Stimulated activated CD4-positive, alpha-beta T cell treated with anti-CD3 and anti-CD28 coated beads, Interleukin-1b, Interleukin-23, amount 100 ng/mL, for 48 hours (primary cell): ENCODE results near the gene PGLYRP2.

Source experiments
- DNase-seq: peaks from one replicate; pipeline ENCODE4 v3.0.0-alpha.2; 2020

Gene PGLYRP2

DNA sequence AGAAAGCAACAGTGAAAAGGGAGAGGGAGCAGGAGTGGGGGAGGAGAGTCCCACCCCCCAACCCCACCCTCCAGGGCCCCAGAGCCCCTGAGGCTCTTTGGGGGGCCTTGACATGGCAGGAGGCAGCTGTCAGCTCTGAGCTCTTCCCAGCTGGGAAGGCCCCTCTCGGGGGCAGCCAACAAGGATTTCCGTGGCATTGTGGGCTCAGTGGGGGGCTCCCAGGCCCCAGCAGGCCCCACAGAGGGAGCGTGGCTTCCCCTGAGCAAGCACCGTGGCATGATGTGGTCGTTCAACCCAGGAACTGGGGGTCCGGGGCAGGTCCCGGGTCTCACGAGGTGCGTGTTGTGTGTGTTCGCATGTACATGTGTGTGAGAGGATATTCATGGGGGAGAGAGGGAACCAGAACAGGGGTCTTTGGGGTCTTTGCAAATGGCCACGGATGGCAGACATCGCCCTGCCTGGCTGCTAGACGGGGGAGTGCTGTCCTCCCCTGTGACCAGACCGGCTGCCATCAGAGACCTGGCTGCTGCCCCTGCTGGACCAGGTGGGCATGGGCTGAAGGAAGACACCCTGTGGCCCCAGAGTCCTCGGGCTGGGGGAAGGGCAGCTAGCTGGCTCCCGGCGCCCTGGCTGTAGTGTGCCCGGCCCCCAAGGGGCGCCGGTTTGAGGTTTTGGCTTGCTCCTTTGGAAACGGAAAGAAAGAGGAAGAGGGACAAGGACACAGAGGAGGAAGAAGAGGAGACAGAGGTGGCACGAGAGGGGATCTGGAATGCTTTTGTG, 56.8 kb downstream of the PGLYRP2 start:
- no peak for DNase-seq

DNA sequence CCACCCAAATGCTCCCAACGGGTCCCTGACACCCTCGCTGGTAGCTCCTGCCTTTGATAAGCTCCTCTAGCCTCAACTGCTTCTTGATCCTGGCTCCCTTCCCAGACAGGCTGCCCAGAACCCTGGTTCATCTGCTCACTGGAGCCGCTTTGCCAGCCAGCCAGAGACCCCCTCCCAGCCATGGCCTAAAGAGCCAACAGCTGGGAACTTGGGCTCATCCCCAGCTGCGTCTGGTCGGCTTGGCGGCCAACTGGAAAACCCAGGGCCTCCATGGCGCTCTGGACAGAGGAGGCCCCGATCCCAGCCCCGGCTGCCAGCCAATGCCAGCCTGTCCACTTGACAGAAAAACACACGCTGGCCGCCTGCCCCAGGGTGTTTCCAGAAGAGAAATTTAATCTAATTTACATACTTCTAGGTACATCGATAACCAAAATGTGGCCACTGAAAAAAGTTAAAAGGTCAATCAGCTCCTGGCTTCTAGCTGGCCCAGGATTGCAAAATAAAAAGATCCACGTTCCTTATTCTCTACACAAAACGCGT, 57.5 kb downstream of the PGLYRP2 start:
- DNase-seq = no peak

DNA sequence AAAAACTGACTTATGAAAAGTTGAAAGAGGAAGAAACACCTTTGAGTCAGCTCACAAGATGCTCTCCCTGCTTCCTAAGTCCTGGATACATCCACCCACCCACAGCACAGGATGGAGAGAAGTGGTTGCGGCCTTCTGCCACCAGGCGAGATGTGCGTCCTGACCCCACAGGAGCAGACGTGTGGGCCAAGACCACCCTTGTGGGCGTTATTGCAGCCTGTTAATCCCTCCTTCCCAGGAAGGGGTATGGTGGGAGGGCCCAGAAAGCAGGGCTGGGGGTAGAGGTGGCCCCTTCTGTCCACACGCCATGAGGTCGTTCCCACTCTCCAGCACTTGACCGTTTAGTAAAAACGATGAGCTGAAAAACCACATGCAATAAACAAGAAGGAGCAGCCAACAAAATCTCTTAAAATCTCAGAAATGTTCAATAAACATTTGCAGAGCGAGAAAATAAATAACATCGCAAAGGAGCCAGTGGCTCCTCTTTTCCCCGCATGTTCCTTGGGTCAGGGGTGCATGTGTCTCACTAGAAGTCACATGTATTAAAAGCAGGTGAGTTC, 58.1 kb downstream of the PGLYRP2 start:
- DNase-seq = no peak

- no peak for DNase-seq
Observed at GRCh38 chr19:15419413-15420025, 59.8 kb downstream of the PGLYRP2 start.
